Motor neuron (in vitro differentiated cells): Measurements from ENCODE around the gene TMX2. TPM values are rescaled to one million over a fixed set of nuclear protein-coding genes. Genes with fewer than 3 reads are reported as not detected.

ENCODE experiments used
- ATAC-seq, 8 experiments: fragments of 200-7000 bp; cut with Tn5 transposase; replicated peaks in 6 of 8; 2 replicates each; pipeline ENCODE4 v1.8.0; 2021; ENCODE audit warnings: mild to moderate bottlenecking in 8 of 8, moderate library complexity in 8 of 8
- H3K27ac ChIP-seq, 2 donors: fragments of 250-450 bp; sonication (Bioruptor Pico); 2 replicates each; pipeline ENCODE4 v1.9.0; 2021; ENCODE audit warnings: antibody characterized with exemption in 2 of 2, mild to moderate bottlenecking in 2 of 2, moderate library complexity in 1 of 2
- H3K4me1 ChIP-seq, 2 donors: fragments of 250-450 bp; sonication (Bioruptor Pico); replicated peaks in 1 of 2; 2 replicates each; pipeline ENCODE4 v1.6.1; 2021; ENCODE audit warnings: antibody characterized with exemption in 2 of 2, mild to moderate bottlenecking in 2 of 2, moderate library complexity in 1 of 2
- H3K4me3 ChIP-seq, 5 donors: fragments of 250-450 bp; sonication (Bioruptor Pico); 2 replicates each; pipeline ENCODE4 v1.9.0; 2021; ENCODE audit warnings: antibody characterized with exemption in 5 of 5, mild to moderate bottlenecking in 5 of 5, moderate library complexity in 4 of 5
- WGBS, 10 experiments: fragments of 450-650 bp; shearing (Covaris generic); methylation state at CpG; one replicate each; pipeline ENCODE4 v1.0.0; 2022; 5-methylcytosine and 5-hydroxymethylcytosine counted together
- in situ Hi-C, 9 experiments: fragments of 400-800 bp; cut with MboI; loops; one replicate each; pipeline ENCODE4 v1.15.0; 2021; ENCODE audit warnings: low sequenced_read_pairs in 9 of 9, low pct_unique_long_range_greater_than_20kb in 2 of 9; ENCODE audit not compliant: unreplicated experiment in 9 of 9
- total RNA-seq, 8 experiments: library from RNA; unstranded; fragments of 300-600 nt; gene quantifications; 2 replicates each; pipeline versions ENCODE4 v1.2.3 to v1.2.4, GENCODE V29; 2022

The TMX2 gene
- total RNA-seq, 8 experiments from 2014 or later: 70.0 to 149 (median 105) TPM

- Histone ChIP-seq H3K4me1 (no peaks in the 10 kb centered on the region), H3K4me3 (no peak overlapping the region), H3K27ac (no peak overlapping the region)
- WGBS, 10 experiments: 71 to 100% (median 83%) methylated on average over 1 of the region's 1 CpG; no CpG with 5 or more reads in 5 of the 10 experiments
- in situ Hi-C loops: no loop called here
- no peak for ATAC-seq
Measured at GRCh38 chr11:57732661-57733060, 20.3 kb downstream of the TMX2 start.

DNA sequence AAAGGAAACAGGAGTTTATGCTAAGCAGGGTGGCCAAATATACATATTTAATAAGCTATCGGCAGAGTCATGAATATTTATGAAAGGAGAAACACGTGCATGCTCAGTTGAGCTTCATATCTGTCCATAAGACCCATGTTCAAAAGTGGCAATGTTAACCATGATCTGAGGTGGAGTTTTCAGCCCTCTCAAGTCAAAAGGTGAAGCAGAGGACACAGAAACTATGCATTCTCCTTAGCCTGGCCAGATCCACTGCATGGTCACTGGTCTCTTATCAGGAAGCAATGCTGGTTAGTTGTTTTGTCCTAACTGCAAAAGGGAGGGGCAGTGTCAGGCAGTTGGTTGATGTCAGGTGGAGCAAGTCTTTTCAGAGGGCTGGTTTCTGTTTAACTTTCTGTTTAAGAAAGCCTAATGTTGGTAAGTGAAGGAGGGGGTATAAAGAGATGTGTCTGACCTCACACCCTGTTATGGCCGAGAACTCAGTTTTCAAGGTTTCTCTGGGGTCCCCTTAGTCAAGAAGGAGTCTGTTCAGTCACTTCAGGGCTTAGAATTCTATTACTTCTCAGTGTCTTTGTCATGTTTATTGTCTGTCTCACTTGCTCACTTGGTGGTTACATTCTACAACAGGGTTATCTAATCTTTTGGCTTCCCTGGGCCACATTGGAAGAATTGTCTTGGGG, 23.4 kb downstream of the TMX2 start:
- in situ Hi-C loops: no loop called here
- ATAC-seq: peak in 3 of 8 experiments; percentile 62 to 95 (median 74)
- Histone ChIP-seq H3K4me1 (peaks cover 4 to 5% of the 10 kb centered on the region in 2 donors), H3K27ac (no peak overlapping the region), H3K4me3 (no peak overlapping the region)
- 0 to 100% (median 59%) methylated on average over 1 to 3 of the region's 3 CpGs; no CpG with 5 or more reads in 3 of the 10 experiments for WGBS, 10 experiments

DNA sequence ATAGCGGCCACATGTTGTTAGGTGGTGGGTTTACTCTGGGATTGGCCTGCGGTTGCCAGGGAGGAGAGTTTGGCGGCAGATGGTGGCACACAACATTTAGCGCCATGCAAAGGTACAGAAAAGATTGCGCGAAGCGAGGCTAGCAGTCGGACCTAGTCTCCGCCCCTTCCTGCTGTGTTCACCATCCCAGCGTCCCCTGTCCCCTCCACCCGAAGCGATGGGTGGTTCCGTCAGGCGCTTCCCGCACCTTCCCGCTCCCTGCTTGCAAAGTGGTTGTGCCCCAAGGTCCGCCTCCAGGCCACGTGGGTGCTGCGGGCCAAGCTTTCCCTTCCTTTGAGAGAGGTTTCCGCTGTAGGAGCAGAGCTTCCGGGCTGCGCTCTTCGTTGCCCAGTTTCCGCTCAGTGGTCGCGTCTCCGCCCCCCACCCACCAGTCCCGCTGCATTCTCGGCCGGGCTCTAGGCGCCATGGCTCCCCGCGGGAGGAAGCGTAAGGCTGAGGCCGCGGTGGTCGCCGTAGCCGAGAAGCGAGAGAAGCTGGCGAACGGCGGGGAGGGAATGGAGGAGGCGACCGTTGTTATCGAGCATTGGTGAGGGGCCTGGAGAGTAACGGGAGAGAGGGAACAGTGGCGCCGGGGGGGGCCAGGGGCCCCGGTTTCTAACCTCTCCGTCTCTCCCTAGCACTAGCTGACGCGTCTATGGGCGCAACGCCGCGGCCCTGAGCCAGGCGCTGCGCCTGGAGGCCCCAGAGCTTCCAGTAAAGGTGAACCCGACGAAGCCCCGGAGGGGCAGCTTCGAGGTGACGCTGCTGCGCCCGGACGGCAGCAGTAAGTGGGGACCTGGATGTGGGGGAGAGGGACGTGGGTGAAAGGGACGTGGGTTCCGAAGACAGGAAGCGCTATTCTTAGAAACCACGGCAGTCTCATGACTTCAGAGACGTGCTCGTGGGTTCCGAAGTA, 29.0 kb downstream of the TMX2 start, which contains the start of gene SELENOH:
TSS of gene SELENOH (plus strand) at position 360 of the 955 bp plus-strand sequence. CDS start at position 465, 105 bp downstream.
- in situ Hi-C loops: no loop called here
- WGBS, 10 experiments: 0 to 10% (median 0%) methylated on average over 1 to 6 of the region's 75 CpGs; no CpG with 5 or more reads in 4 of the 10 experiments
- ATAC-seq: peak; percentile 90 to 98 (median 96)

GRCh38 chr11:57742087-57742452, 29.7 kb downstream of the TMX2 start:
- Histone ChIP-seq H3K4me3 (peak overlapping the region; percentile 60 to 86 (median 64)), H3K27ac (peak overlapping the region; percentile 84 to 93), H3K4me1 (peaks cover 10 to 12% of the 10 kb centered on the region in 2 donors)
- WGBS, 10 experiments: 0 to 13% (median 0%) methylated on average over 2 to 4 of the region's 10 CpGs; no CpG with 5 or more reads in 2 of the 10 experiments
- in situ Hi-C loops: no loop called here
- ATAC-seq: no peak

More for the DNA sequence above, 29.0 kb downstream of the TMX2 start, which contains the start of gene SELENOH:
- H3K4me1 ChIP-seq: peaks cover 10 to 12% of the 10 kb centered on the region in 2 donors
- H3K27ac ChIP-seq: peak within 1 kb of the TSS; percentile 84 to 93
- H3K4me3 ChIP-seq: peak within 1 kb of the TSS; percentile 60 to 86 (median 64)

DNA sequence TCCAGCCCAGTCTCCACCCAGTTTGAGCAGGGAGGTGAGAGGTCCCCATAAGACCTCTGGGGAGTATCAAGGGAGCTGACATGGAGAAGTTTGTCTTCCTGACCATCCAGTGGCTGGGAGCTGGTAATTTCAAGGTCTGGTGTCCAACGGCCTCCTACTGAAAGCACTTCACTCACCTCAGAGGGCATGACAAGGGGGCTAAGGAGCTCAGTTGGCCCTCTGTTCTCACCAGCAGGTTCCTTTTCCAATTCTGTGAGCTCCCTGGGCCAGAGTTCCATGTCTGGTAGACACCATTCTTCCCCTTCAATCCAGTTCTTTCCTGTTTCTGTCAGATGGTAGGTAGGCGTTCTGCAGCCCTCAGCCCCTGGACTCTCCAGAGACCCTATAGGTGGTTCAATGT, 32.0 kb downstream of the TMX2 start:
- in situ Hi-C loops: no loop called here
- Histone ChIP-seq H3K4me3 (no peak overlapping the region), H3K27ac (no peak overlapping the region), H3K4me1 (peaks cover 10 to 12% of the 10 kb centered on the region in 2 donors)
- ATAC-seq: no peak
- 80 to 100% (median 86%) methylated on average over 1 to 2 of the region's 2 CpGs; no CpG with 5 or more reads in 5 of the 10 experiments for WGBS, 10 experiments

GRCh38 chr11:57745206-57745605, 32.8 kb downstream of the TMX2 start:
- no peak for ATAC-seq
- Histone ChIP-seq H3K4me1 (peaks cover 10 to 12% of the 10 kb centered on the region in 2 donors), H3K27ac (no peak overlapping the region), H3K4me3 (no peak overlapping the region)
- 94 to 100% (median 94%) methylated on average over 2 to 3 of the region's 5 CpGs; no CpG with 5 or more reads in 7 of the 10 experiments for WGBS, 10 experiments
- in situ Hi-C loops: no loop called here

DNA sequence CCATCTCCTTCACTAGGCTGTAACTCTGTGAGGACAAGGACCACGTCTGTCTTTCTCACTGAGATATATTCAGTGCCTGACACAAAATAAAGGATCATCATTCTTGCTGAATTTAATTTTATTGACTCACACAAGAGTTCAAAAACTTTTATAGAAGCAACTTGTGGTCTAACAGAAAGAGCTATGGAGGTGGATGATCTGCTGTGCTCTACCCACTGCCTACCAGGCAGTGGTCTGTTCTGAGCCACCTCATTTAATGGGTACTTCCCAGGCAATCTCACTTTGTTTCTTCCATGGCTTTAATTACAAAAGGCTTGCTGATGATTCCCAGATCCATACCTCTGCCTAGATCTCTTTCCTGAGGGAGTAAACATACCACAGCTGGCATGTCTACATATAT, 34.5 kb downstream of the TMX2 start:
- Histone ChIP-seq H3K27ac (no peak overlapping the region), H3K4me1 (peaks cover 6 to 7% of the 10 kb centered on the region in 2 donors), H3K4me3 (no peak overlapping the region)
- ATAC-seq: no peak
- in situ Hi-C loops: no loop called here
- 100% methylated on average over 1 of the region's 1 CpG; no CpG with 5 or more reads in 9 of the 10 experiments for WGBS, 10 experiments

DNA sequence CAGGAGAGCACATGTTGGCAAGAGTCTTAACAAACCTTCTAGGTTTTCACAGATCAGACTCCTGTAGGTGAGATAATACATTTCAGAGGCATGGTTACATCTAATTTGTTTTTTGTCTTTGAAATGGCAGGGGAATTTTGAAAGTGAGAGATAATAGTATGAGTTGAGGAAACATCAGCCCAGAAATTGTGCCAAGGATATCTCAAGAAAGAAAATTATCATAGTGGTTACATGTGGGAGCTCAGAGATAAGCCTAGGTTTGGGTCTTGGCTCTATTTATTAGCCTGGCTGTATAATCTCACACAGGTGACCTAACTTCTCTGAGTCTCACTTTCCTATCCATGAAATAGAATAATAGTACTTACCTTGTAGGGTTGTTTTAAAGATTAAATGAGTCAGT, 38.8 kb downstream of the TMX2 start:
- ATAC-seq: no peak
- in situ Hi-C loops: no loop called here
- H3K27ac ChIP-seq: no peak overlapping the region

GRCh38 chr11:57751676-57752253, 39.4 kb downstream of the TMX2 start, which contains the start of gene BTBD18:
TSS of gene BTBD18 (minus strand) at chr11:57751819. CDS start at chr11:57751188, 631 bp downstream.
- Histone ChIP-seq H3K4me1 (no peaks in the 10 kb centered on the region), H3K4me3 (no peak within 1 kb of the TSS), H3K27ac (no peak within 1 kb of the TSS)
- WGBS, 10 experiments: 38 to 82% (median 44%) methylated on average over 1 to 7 of the region's 10 CpGs; no CpG with 5 or more reads in 3 of the 10 experiments
- ATAC-seq: peak in 6 of 8 experiments; percentile 31 to 75 (median 65)
- in situ Hi-C loops: no loop called here

More for the DNA sequence above, 38.8 kb downstream of the TMX2 start:
- Histone ChIP-seq H3K4me3 (no peak overlapping the region), H3K4me1 (no peaks in the 10 kb centered on the region)

- in situ Hi-C loops: no loop called here
- H3K4me3 ChIP-seq: no peak overlapping the region
- no peak for ATAC-seq
- H3K27ac ChIP-seq: no peak overlapping the region
- 96 to 100% (median 100%) methylated on average over 1 to 15 of the region's 30 CpGs; no CpG with 5 or more reads in 4 of the 10 experiments for WGBS, 10 experiments
- no peaks in the 10 kb centered on the region for H3K4me1 ChIP-seq
Measured at GRCh38 chr11:57752954-57753353, 40.6 kb downstream of the TMX2 start.

- no peak overlapping the region for H3K4me3 ChIP-seq
- in situ Hi-C loops: no loop called here
- 80 to 100% (median 94%) methylated on average over 1 to 3 of the region's 3 CpGs; no CpG with 5 or more reads in 3 of the 10 experiments for WGBS, 10 experiments
- H3K27ac ChIP-seq: no peak overlapping the region
- no peak for ATAC-seq
- peaks cover 3 to 5% of the 10 kb centered on the region in 2 donors for H3K4me1 ChIP-seq
Measured at GRCh38 chr11:57758174-57758573, 45.8 kb downstream of the TMX2 start.

DNA sequence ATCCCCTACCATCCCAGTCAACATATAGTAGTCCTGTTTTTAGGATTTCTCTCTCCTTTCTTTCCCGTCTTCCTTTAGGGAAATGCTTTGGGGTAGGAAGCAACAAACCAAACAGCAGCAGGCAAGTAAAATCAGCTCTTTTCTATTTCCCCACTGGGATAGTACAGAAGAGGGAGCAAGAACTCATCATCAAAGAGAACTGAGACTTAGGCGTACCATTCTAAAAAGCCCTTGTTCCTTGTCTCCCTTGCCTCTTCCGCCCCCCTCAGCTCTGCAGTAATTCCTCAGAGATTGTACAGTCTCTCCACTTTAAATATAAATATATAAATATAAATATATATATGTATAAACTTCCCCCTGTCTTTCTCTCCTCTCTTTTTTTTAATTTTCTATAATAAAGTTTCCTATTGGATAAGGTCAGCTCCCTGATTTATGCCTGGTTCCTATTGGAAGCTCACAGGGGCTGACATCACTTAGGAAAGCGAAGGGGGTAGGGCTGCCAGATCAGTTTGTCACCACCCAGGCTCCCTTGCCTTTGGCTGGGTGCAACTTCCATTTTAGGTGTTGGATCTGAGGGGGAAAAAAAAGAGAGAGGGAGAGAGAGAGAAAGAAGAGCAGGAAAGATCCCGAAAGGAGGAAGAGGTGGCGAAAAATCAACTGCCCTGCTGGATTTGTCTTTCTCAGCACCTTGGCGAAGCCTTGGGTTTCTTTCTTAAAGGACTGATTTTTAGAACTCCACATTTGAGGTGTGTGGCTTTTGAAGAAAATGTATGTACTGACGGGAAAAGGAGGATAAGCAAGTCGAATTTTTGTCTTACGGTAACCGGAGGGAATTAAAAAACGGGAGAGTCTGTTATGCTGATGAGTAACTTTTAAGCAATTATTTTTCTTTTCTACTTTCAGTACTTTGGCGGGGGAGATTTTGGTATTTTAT, 49.2 kb downstream of the TMX2 start, which contains the start of gene CTNND1:
TSS of gene CTNND1 (plus strand) at position 502 of the 934 bp plus-strand sequence. CDS start 29,677 bp downstream, outside the sequence.
- Histone ChIP-seq H3K27ac (peak within 1 kb of the TSS; percentile 90), H3K4me1 (peaks cover 11 to 17% of the 10 kb centered on the region in 2 donors), H3K4me3 (peak within 1 kb of the TSS; percentile 54 to 82 (median 66))
- peak; percentile 95 to 99 (median 97) for ATAC-seq
- in situ Hi-C loops: no loop called here
- WGBS, 10 experiments: 0 to 27% (median 3%) methylated on average over 2 to 13 of the region's 13 CpGs
